ENCODE data around the gene EDEM3. TPM values are rescaled to one million over a fixed set of nuclear protein-coding genes. Genes with fewer than 3 reads are reported as not detected.

Gene EDEM3
- total RNA-seq, 1 experiment from 2014 or later: 14.0 TPM

- no peak overlapping the region for H3K27ac Mint-ChIP-seq
- H3K27me3 ChIP-seq (ENCODE audit: insufficient read depth, low read length): no peaks in the 10 kb centered on the region
- no peak overlapping the region for H3K4me3 Mint-ChIP-seq
- no peak overlapping the region for H3T11ph ChIP-seq (ENCODE audit: low read length)
- H3K79me2 ChIP-seq (ENCODE audit: insufficient read depth, low read length): no peaks in the 10 kb centered on the region
- H2BK15ac ChIP-seq (ENCODE audit: low read depth, low read length): no peak overlapping the region
- no peak overlapping the region for H2BK20ac ChIP-seq (ENCODE audit: low read depth, low read length, poor library complexity, severe bottlenecking)
- peaks cover 1% of the 10 kb centered on the region; the same call in 1 of the 2 replicates for H3K27me3 Mint-ChIP-seq (ENCODE audit: low read depth)
- no peak overlapping the region for H3K23ac ChIP-seq (ENCODE audit: insufficient read length, low read depth, low read length)
- H2AK5ac ChIP-seq (ENCODE audit: insufficient read length, low read length): no peak overlapping the region
- H3K9me3 ChIP-seq (ENCODE audit: control insufficient read depth, low read depth, low read length): no peaks in the 10 kb centered on the region
- no peak overlapping the region for H3K9ac ChIP-seq (ENCODE audit: extremely low read depth, insufficient read length, low read length)
- H3K4me1 ChIP-seq (ENCODE audit: insufficient read depth, low read length): no peaks in the 10 kb centered on the region
- H4K8ac ChIP-seq (replicated peaks; ENCODE audit: insufficient read length, low read depth, low read length): no peak overlapping the region
- H2BK12ac ChIP-seq (ENCODE audit: insufficient read length, low read depth, low read length): no peak overlapping the region
- H4K91ac ChIP-seq (ENCODE audit: insufficient read length, low read depth, low read length): no peak overlapping the region
- no peak overlapping the region for H2BK120ac ChIP-seq (ENCODE audit: low read depth, low read length, poor library complexity, severe bottlenecking)
- no peak overlapping the region for H3K14ac ChIP-seq (ENCODE audit: insufficient read depth, low read length)
- no peak overlapping the region for H3K18ac ChIP-seq (ENCODE audit: insufficient read length, low read depth, low read length)
- no peak overlapping the region for H3K56ac ChIP-seq (ENCODE audit: insufficient read length, low read depth, low read length)
- H3K79me1 ChIP-seq (ENCODE audit: insufficient read depth, low read depth, low read length, poor library complexity, severe bottlenecking): no peaks in the 10 kb centered on the region
- no peaks in the 10 kb centered on the region for H4K20me1 ChIP-seq (ENCODE audit: control insufficient read depth, insufficient read depth, insufficient read length)
- WGBS (ENCODE audit: extremely low coverage, insufficient read length, low lambda C conversion rate): no CpG with 5 or more reads among the region's 2 CpGs
- H3K4me1 Mint-ChIP-seq: no peaks in the 10 kb centered on the region; a peak in 1 of 4 replicates
- H3K36me3 Mint-ChIP-seq (ENCODE audit: insufficient read depth in 1 of 3, low read depth in 3 of 3): no peaks in the 10 kb centered on the region; a peak in 1 of 7 replicates
- H2BK5ac ChIP-seq (ENCODE audit: insufficient read length, low read length): no peak overlapping the region
- H3K27ac ChIP-seq (ENCODE audit: insufficient read length, low read depth, low read length): no peak overlapping the region
- no peak overlapping the region for H4K5ac ChIP-seq (ENCODE audit: insufficient read length, low read depth, low read length)
- no peak overlapping the region for H3K4me2 ChIP-seq (ENCODE audit: insufficient read depth, insufficient read length, low read length)
- no peak for DNase-seq
- H3K9me3 Mint-ChIP-seq: no peaks in the 10 kb centered on the region; a peak in 2 of 5 replicates
- H3K23me2 ChIP-seq (ENCODE audit: insufficient read length, low read depth, low read length, poor library complexity, severe bottlenecking): no peaks in the 10 kb centered on the region
- no peak overlapping the region for H3K4ac ChIP-seq (ENCODE audit: low read depth, low read length)
- H2AFZ ChIP-seq (ENCODE audit: low read length): no peak overlapping the region
- TF ChIP-seq, protein P1, sequence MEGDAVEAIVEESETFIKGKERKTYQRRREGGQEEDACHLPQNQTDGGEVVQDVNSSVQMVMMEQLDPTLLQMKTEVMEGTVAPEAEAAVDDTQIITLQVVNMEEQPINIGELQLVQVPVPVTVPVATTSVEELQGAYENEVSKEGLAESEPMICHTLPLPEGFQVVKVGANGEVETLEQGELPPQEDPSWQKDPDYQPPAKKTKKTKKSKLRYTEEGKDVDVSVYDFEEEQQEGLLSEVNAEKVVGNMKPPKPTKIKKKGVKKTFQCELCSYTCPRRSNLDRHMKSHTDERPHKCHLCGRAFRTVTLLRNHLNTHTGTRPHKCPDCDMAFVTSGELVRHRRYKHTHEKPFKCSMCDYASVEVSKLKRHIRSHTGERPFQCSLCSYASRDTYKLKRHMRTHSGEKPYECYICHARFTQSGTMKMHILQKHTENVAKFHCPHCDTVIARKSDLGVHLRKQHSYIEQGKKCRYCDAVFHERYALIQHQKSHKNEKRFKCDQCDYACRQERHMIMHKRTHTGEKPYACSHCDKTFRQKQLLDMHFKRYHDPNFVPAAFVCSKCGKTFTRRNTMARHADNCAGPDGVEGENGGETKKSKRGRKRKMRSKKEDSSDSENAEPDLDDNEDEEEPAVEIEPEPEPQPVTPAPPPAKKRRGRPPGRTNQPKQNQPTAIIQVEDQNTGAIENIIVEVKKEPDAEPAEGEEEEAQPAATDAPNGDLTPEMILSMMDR (conservative IDR thresholded peaks at IDR 0.05): no peak
Observed at GRCh38 chr1:184768467-184768866, 13.8 kb upstream of the EDEM3 start.
